Left ventricle myocardium inferior (tissue), 1 donor: ENCODE results near the gene PRR9. TPM values are rescaled to one million over a fixed set of nuclear protein-coding genes. Genes with fewer than 3 reads are reported as not detected.

Experiments used
- DNase-seq: peaks from one replicate; pipeline ENCODE4 v3.0.0-alpha.2; 2020
- H3K27ac ChIP-seq: fragments of 200-600 bp; replicated peaks from 2 replicates; pipeline ENCODE4 v1.8.0; 2021
- H3K27me3 ChIP-seq: fragments of 200-600 bp; 2 replicates; pipeline ENCODE4 v1.8.0; 2021; ENCODE audit warnings: low read depth
- H3K36me3 ChIP-seq: fragments of 200-600 bp; 2 replicates; pipeline ENCODE4 v1.8.0; 2021
- H3K4me1 ChIP-seq: fragments of 200-600 bp; 2 replicates; pipeline ENCODE4 v1.8.0; 2021
- H3K4me3 ChIP-seq: fragments of 200-600 bp; 2 replicates; pipeline ENCODE4 v1.8.0; 2021; ENCODE audit warnings: mild to moderate bottlenecking, moderate library complexity
- H3K9me3 ChIP-seq: fragments of 200-600 bp; replicated peaks from 2 replicates; pipeline ENCODE4 v1.8.0; 2021
- CTCF ChIP-seq: fragments of 200-600 bp; IDR thresholded peaks from 2 replicates; pipeline ENCODE4 v1.8.0; 2021; ENCODE audit warnings: antibody characterized with exemption, mild to moderate bottlenecking, borderline replicate concordance
- intact Hi-C: fragments of 100-400 bp; cut with micrococcal nuclease; formaldehyde crosslinking; loops from one replicate; pipeline ENCODE4 v1.11.0; 2022
- total RNA-seq: library from RNA; stranded (reverse); fragmentation: NEBNext Ultra II Directional; extraction: Animal tissue kit (Norgen Biotek cat#: 25700); gene quantifications from one replicate; pipeline ENCODE4 v1.2.1, GENCODE V29; 2021
- donor health status: DM: no; HTN: yes; CAD: no; lungs with severe emphysema.

The PRR9 gene
- total RNA-seq, 1 donor from 2014 or later = not detected

DNA sequence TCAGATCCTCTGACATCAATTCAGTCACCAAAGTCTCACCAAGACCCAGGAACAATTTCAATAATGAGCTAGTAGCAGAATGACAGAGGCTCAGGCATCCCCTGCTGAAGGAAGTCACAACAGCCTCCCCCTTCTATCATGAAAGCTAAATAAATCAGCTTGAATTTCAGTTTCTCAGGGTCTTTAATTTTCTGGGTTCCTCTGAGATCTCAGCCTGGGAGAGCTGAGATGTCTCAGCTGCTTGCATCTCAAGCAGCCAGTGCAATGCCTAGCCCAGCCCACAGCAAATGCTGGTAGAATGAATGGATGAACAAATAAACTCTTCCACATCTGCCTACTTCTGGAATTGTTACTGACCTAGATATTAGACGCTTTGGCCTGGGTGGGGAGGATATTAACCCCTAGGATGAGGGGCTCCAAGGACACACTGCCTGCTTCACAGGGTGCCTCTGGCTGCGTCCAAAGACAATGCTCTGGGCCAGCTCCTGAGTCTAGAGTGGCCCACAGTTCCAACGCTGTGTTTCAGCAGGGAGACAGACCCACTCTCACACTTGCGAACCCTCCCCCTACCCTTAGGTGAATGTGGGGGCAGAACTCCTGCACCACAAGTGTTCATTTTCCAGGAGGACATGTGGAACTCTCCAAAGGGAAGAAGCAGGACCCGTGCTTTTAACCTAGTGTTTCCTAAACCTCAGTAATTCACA is 30.9 kb downstream of the PRR9 start:
- H3K4me1 ChIP-seq = no peaks in the 10 kb centered on the region
- H3K27ac ChIP-seq = no peak overlapping the region
- H3K4me3 ChIP-seq = no peak overlapping the region
- no peaks in the 10 kb centered on the region for H3K9me3 ChIP-seq
- intact Hi-C loops = no loop called here
- TF ChIP-seq CTCF = no peak
- H3K27me3 ChIP-seq = peaks cover 62% of the 10 kb centered on the region
- no peak for DNase-seq
- no peaks in the 10 kb centered on the region for H3K36me3 ChIP-seq

DNA sequence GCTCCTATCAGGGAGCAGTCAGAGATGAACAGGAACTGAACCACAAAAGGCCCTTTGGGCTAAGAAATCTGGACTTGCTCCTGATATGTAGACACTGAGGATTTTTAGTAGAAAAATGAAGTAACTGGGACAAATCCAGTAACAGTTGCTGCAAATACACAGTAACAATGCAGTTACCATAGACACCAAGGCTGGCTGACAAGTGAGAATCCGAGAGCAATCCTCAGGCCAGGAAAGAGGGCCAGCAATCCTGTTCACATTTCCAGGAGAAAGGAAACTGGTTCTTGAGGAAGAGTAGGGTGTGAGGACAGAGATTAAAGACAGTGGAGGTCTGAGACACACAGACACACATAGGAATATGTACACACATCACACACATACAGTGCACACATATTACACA is 32.8 kb downstream of the PRR9 start:
- intact Hi-C loops = no loop called here
- DNase-seq = no peak
- no peak overlapping the region for H3K4me3 ChIP-seq
- no peaks in the 10 kb centered on the region for H3K4me1 ChIP-seq
- no peak overlapping the region for H3K27ac ChIP-seq
- peaks cover 78% of the 10 kb centered on the region for H3K27me3 ChIP-seq
- H3K9me3 ChIP-seq = no peaks in the 10 kb centered on the region
- TF ChIP-seq CTCF = no peak
- H3K36me3 ChIP-seq = no peaks in the 10 kb centered on the region

- DNase-seq = no peak
- H3K36me3 ChIP-seq = no peaks in the 10 kb centered on the region
- H3K27me3 ChIP-seq = peaks cover 73% of the 10 kb centered on the region
- no peak for TF ChIP-seq CTCF
- H3K9me3 ChIP-seq = no peaks in the 10 kb centered on the region
- H3K4me3 ChIP-seq = no peak overlapping the region
- H3K27ac ChIP-seq = no peak overlapping the region
- H3K4me1 ChIP-seq = no peaks in the 10 kb centered on the region
- intact Hi-C loops = no loop called here
Observed at GRCh38 chr1:153251087-153251486, 33.7 kb downstream of the PRR9 start.

DNA sequence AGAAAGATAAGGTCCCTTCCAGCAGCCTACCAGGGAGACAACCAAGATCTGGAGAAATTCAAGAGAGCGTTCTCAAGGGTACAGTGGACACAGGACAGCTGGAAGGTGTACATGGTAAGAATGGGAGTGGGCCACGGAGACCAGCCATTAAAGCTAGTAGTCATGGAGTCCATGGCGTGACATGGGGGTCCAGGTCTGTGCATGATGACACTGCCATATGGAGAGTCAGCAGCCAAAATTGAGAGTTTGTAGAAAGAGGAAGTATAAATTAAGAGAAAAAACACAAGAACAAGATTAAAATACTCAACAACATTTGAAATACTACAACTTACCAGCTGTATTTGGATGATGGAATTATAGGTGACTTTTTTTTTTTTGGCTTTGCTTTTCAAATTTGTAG is 34.2 kb downstream of the PRR9 start:
- Histone ChIP-seq H3K9me3 (no peaks in the 10 kb centered on the region), H3K4me3 (no peak overlapping the region), H3K27ac (no peak overlapping the region), H3K4me1 (no peaks in the 10 kb centered on the region), H3K36me3 (no peaks in the 10 kb centered on the region), H3K27me3 (peaks cover 71% of the 10 kb centered on the region)
- intact Hi-C loops = no loop called here
- TF ChIP-seq CTCF = no peak
- no peak for DNase-seq

- DNase-seq = no peak
- no peaks in the 10 kb centered on the region for H3K9me3 ChIP-seq
- no peaks in the 10 kb centered on the region for H3K4me1 ChIP-seq
Observed at GRCh38 chr1:153251988-153252387, 34.6 kb downstream of the PRR9 start.

More at GRCh38 chr1:153251988-153252387, 34.6 kb downstream of the PRR9 start:
- H3K27me3 ChIP-seq = peaks cover 69% of the 10 kb centered on the region
- no peak for TF ChIP-seq CTCF
- H3K27ac ChIP-seq = no peak overlapping the region
- intact Hi-C loops = no loop called here
- no peak overlapping the region for H3K4me3 ChIP-seq
- H3K36me3 ChIP-seq = no peaks in the 10 kb centered on the region
